ENCODE data around the gene NRF1.

DNA sequence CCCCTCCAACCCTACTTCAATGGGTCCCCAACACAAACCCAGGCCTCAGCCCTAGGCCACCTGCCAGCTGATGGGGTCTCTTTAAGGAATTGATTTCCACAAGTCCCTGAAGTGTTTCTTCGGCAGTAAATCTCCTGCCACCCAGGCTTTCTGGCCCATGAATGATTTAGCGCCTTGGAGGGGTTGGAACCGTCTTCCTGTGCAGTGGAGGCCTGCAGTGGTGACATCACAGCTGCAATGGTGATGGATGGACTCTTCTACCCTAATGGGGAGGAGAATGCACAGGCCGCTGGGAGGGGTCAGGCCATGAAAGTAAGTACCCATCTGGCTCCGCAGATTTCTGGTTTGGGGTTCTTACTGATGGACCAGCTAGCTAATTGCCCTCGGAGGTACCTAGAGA, 177.5 kb downstream of the NRF1 start:
- TF ChIP-seq CEBPB (IDR thresholded peaks at IDR 0.05) (no peak), NFIC (IDR thresholded peaks at IDR 0.05) (no peak), EP300 (IDR thresholded peaks at IDR 0.05; ENCODE audit: borderline replicate concordance) (no peak), YY1 (IDR thresholded peaks at IDR 0.05; ENCODE audit: low read depth) (no peak), TAF1 (IDR thresholded peaks at IDR 0.05; ENCODE audit: low read depth) (no peak), RAD21 (IDR thresholded peaks at IDR 0.05; ENCODE audit: low read depth) (no peak), ZBTB7A (IDR thresholded peaks at IDR 0.05; ENCODE audit: low read depth) (no peak), CREB1 (IDR thresholded peaks at IDR 0.05; ENCODE audit: low read depth) (no peak), EGR1 (IDR thresholded peaks at IDR 0.05) (no peak), TEAD4 (IDR thresholded peaks at IDR 0.05) (no peak), FOXM1 (IDR thresholded peaks at IDR 0.05; ENCODE audit: borderline replicate concordance, low read depth) (no peak)
- TF ChIP-seq, protein P1, sequence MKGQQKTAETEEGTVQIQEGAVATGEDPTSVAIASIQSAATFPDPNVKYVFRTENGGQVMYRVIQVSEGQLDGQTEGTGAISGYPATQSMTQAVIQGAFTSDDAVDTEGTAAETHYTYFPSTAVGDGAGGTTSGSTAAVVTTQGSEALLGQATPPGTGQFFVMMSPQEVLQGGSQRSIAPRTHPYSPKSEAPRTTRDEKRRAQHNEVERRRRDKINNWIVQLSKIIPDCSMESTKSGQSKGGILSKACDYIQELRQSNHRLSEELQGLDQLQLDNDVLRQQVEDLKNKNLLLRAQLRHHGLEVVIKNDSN (IDR thresholded peaks at IDR 0.05) = no peak
- TF ChIP-seq, protein P2, sequence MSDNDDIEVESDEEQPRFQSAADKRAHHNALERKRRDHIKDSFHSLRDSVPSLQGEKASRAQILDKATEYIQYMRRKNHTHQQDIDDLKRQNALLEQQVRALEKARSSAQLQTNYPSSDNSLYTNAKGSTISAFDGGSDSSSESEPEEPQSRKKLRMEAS (IDR thresholded peaks at IDR 0.05) = no peak
- TF ChIP-seq, protein P3, sequence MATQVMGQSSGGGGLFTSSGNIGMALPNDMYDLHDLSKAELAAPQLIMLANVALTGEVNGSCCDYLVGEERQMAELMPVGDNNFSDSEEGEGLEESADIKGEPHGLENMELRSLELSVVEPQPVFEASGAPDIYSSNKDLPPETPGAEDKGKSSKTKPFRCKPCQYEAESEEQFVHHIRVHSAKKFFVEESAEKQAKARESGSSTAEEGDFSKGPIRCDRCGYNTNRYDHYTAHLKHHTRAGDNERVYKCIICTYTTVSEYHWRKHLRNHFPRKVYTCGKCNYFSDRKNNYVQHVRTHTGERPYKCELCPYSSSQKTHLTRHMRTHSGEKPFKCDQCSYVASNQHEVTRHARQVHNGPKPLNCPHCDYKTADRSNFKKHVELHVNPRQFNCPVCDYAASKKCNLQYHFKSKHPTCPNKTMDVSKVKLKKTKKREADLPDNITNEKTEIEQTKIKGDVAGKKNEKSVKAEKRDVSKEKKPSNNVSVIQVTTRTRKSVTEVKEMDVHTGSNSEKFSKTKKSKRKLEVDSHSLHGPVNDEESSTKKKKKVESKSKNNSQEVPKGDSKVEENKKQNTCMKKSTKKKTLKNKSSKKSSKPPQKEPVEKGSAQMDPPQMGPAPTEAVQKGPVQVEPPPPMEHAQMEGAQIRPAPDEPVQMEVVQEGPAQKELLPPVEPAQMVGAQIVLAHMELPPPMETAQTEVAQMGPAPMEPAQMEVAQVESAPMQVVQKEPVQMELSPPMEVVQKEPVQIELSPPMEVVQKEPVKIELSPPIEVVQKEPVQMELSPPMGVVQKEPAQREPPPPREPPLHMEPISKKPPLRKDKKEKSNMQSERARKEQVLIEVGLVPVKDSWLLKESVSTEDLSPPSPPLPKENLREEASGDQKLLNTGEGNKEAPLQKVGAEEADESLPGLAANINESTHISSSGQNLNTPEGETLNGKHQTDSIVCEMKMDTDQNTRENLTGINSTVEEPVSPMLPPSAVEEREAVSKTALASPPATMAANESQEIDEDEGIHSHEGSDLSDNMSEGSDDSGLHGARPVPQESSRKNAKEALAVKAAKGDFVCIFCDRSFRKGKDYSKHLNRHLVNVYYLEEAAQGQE (IDR thresholded peaks at IDR 0.05; ENCODE audit: low read depth) = no peak

Measured in Ishikawa (cell line).